Measurements from ENCODE around the gene PECR. TPM values are rescaled to one million over a fixed set of nuclear protein-coding genes. Genes with fewer than 3 reads are reported as not detected.

Gene PECR
- total and polyA plus RNA-seq, 4 donors, result 10.6 to 25.9 (median 13.4) TPM

DNA sequence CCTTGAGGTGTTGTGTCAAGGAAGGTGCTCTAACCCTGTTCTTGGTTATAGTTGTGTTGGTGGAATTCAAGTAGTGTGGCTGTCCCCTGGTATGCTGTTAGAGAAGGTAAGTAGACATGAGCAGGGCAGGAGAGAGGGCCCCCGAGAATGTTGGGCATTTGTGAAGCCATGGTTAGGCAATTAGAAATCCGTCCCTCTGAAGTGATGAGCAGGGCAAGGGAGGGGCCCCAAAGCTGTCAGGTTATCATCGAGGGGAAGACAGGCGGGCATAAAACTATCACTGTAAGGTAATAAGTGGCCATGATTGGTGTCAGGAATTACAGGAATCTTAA is 32.7 kb upstream of the PECR start:
- Histone ChIP-seq H3K27ac (ENCODE audit: low read depth in 1 of 2, low read length in 1 of 2) (no peak overlapping the region), H3K36me3 (ENCODE audit: control insufficient read depth in 4 of 4, insufficient read depth in 4 of 4, low read length in 4 of 4) (peaks cover 22 to 75% (median 45%) of the 10 kb centered on the region in 4 donors), H3K9ac (ENCODE audit: insufficient read depth in 1 of 2, low read length in 2 of 2) (no peak overlapping the region), H3K9me3 (ENCODE audit: control insufficient read depth in 4 of 4, insufficient read depth in 3 of 4, low read length in 3 of 4) (no peaks in the 10 kb centered on the region), H3K27me3 (ENCODE audit: control insufficient read depth in 3 of 3, insufficient read depth in 3 of 3, low read length in 2 of 3) (no peaks in the 10 kb centered on the region), H3K4me1 (ENCODE audit: control insufficient read depth in 5 of 5, insufficient read depth in 5 of 5, low read length in 5 of 5) (peaks cover 0 to 44% (median 9%) of the 10 kb centered on the region in 5 donors), H3K4me3 (no peak overlapping the region)
- ATAC-seq (ENCODE audit: insufficient read depth, low FRiP score), result no peak
- WGBS, 2 donors, result 34 to 35% methylated on average over 4 of the region's 4 CpGs
- peak in 1 of 3 donors; percentile 17 for DNase-seq
- TF ChIP-seq, protein P1, sequence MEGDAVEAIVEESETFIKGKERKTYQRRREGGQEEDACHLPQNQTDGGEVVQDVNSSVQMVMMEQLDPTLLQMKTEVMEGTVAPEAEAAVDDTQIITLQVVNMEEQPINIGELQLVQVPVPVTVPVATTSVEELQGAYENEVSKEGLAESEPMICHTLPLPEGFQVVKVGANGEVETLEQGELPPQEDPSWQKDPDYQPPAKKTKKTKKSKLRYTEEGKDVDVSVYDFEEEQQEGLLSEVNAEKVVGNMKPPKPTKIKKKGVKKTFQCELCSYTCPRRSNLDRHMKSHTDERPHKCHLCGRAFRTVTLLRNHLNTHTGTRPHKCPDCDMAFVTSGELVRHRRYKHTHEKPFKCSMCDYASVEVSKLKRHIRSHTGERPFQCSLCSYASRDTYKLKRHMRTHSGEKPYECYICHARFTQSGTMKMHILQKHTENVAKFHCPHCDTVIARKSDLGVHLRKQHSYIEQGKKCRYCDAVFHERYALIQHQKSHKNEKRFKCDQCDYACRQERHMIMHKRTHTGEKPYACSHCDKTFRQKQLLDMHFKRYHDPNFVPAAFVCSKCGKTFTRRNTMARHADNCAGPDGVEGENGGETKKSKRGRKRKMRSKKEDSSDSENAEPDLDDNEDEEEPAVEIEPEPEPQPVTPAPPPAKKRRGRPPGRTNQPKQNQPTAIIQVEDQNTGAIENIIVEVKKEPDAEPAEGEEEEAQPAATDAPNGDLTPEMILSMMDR (IDR thresholded peaks at IDR 0.05; ENCODE audit: control extremely low read depth, extremely low read depth), result no peak

DNA sequence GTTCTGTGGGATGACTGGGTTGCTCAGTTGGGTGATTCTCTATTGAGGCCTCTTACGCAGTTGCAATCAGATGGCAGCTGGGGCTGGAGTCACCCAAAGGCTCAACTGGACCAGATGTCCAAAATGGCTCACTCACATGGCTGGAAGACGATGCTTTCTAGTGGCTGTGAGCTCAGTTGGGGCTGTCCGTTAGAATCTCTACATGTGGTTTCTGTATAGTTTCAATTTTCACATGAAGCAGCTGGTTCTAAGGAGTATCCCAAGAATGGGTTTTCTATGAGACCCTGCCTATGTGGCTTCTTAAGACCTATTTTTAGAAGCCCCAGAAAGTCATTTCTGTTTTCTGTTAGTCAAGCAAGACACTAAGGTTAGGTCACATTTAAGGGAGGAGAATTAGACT is 32.0 kb upstream of the PECR start:
- H3K9me3 ChIP-seq (ENCODE audit: control insufficient read depth in 4 of 4, insufficient read depth in 3 of 4, low read length in 3 of 4), result no peaks in the 10 kb centered on the region
- peaks cover 20 to 67% (median 41%) of the 10 kb centered on the region in 4 donors for H3K36me3 ChIP-seq (ENCODE audit: control insufficient read depth in 4 of 4, insufficient read depth in 4 of 4, low read length in 4 of 4)
- no peak for ATAC-seq (ENCODE audit: insufficient read depth, low FRiP score)
- H3K27me3 ChIP-seq (ENCODE audit: control insufficient read depth in 3 of 3, insufficient read depth in 3 of 3, low read length in 2 of 3), result no peaks in the 10 kb centered on the region
- WGBS, 2 donors, result 86 to 90% methylated on average over 3 of the region's 3 CpGs
- peak overlapping the region in 1 of 2 donors; percentile 39 for H3K9ac ChIP-seq (ENCODE audit: insufficient read depth in 1 of 2, low read length in 2 of 2)
- H3K27ac ChIP-seq (ENCODE audit: low read depth in 1 of 2, low read length in 1 of 2), result no peak overlapping the region
- TF ChIP-seq, protein P1 (IDR thresholded peaks at IDR 0.05; ENCODE audit: control extremely low read depth, extremely low read depth), result no peak
- peaks cover 0 to 45% (median 8%) of the 10 kb centered on the region in 5 donors for H3K4me1 ChIP-seq (ENCODE audit: control insufficient read depth in 5 of 5, insufficient read depth in 5 of 5, low read length in 5 of 5)
- H3K4me3 ChIP-seq, result no peak overlapping the region
- no peak for DNase-seq

DNA sequence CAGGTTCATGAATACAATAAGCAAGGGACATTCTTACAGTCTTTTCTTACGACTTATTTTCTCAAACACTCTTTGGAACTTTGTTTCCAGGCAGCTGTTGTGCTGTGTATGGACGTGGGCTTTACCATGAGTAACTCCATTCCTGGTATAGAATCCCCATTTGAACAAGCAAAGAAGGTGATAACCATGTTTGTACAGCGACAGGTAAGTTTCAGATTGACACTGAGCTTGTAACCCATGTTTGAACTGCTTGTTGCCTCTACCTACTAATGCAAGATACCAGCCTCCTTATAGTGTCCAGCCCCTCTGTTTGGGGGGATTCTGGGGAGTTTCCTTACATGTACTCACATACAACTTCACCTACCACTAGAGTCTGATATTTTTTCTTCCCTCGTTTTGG is 31.3 kb upstream of the PECR start:
- ATAC-seq (ENCODE audit: insufficient read depth, low FRiP score), result no peak
- no peak overlapping the region for H3K4me3 ChIP-seq
- WGBS, 2 donors, result 72 to 87% methylated on average over 4 of the region's 4 CpGs
- no peak for DNase-seq
- TF ChIP-seq, protein P1 (IDR thresholded peaks at IDR 0.05; ENCODE audit: control extremely low read depth, extremely low read depth), result no peak
- H3K27me3 ChIP-seq (ENCODE audit: control insufficient read depth in 3 of 3, insufficient read depth in 3 of 3, low read length in 2 of 3), result no peaks in the 10 kb centered on the region
- peaks cover 2 to 46% (median 11%) of the 10 kb centered on the region in 5 donors for H3K4me1 ChIP-seq (ENCODE audit: control insufficient read depth in 5 of 5, insufficient read depth in 5 of 5, low read length in 5 of 5)
- no peak overlapping the region for H3K27ac ChIP-seq (ENCODE audit: low read depth in 1 of 2, low read length in 1 of 2)
- peaks cover 18 to 60% (median 35%) of the 10 kb centered on the region in 4 donors for H3K36me3 ChIP-seq (ENCODE audit: control insufficient read depth in 4 of 4, insufficient read depth in 4 of 4, low read length in 4 of 4)
- H3K9ac ChIP-seq (ENCODE audit: insufficient read depth in 1 of 2, low read length in 2 of 2), result no peak overlapping the region
- no peaks in the 10 kb centered on the region for H3K9me3 ChIP-seq (ENCODE audit: control insufficient read depth in 4 of 4, insufficient read depth in 3 of 4, low read length in 3 of 4)

DNA sequence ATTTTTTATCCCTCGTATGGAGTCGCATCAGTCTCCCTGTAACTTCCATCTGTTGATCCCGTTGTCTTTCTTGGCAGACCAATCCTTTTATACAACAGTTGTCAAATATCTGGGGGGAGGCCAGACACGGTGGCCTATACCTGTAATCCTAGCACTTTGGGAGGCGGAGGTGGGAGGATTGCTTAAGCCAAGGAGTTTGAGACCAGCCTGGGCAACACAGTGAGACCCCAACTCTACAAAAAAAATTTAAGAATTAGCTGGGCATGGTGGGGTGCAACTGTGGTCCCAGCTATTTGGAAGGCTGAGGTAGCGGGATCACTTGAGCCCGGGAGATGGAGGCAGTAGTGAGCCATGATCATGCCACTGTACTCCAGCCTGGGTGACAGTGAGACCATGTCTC is 29.5 kb upstream of the PECR start:
- ATAC-seq (ENCODE audit: insufficient read depth, low FRiP score) (no peak), DNase-seq (no peak)
- Histone ChIP-seq H3K9ac (ENCODE audit: insufficient read depth in 1 of 2, low read length in 2 of 2) (peak overlapping the region in 1 of 2 donors; percentile 38), H3K27me3 (ENCODE audit: control insufficient read depth in 3 of 3, insufficient read depth in 3 of 3, low read length in 2 of 3) (no peaks in the 10 kb centered on the region), H3K4me1 (ENCODE audit: control insufficient read depth in 5 of 5, insufficient read depth in 5 of 5, low read length in 5 of 5) (peaks cover 0 to 35% (median 11%) of the 10 kb centered on the region in 5 donors), H3K4me3 (no peak overlapping the region), H3K9me3 (ENCODE audit: control insufficient read depth in 4 of 4, insufficient read depth in 3 of 4, low read length in 3 of 4) (no peaks in the 10 kb centered on the region), H3K27ac (ENCODE audit: low read depth in 1 of 2, low read length in 1 of 2) (no peak overlapping the region), H3K36me3 (ENCODE audit: control insufficient read depth in 4 of 4, insufficient read depth in 4 of 4, low read length in 4 of 4) (peaks cover 9 to 43% (median 28%) of the 10 kb centered on the region in 4 donors)
- 89 to 91% methylated on average over 7 of the region's 7 CpGs for WGBS, 2 donors
- TF ChIP-seq, protein P1 (IDR thresholded peaks at IDR 0.05; ENCODE audit: control extremely low read depth, extremely low read depth), result no peak
